Suprapubic skin (tissue), 4 donors: ENCODE data around the gene COG7. TPM values are rescaled to one million over a fixed set of nuclear protein-coding genes. Genes with fewer than 3 reads are reported as not detected.

Source experiments
- DNase-seq, 2 donors: peaks; one replicate each; pipeline ENCODE4 v3.0.0-alpha.2; 2019; ENCODE audit warnings: low spot score in 2 of 2
- H3K27ac ChIP-seq: fragments of 200-600 bp; sonication (generic); one replicate; pipeline ENCODE4 v1.5.1; 2019
- H3K27me3 ChIP-seq: fragments of 200-600 bp; sonication (generic); one replicate; pipeline ENCODE4 v1.5.1; 2019
- H3K36me3 ChIP-seq: fragments of 200-600 bp; sonication (generic); one replicate; pipeline ENCODE4 v1.5.1; 2019
- H3K4me1 ChIP-seq: fragments of 200-600 bp; sonication (generic); one replicate; pipeline ENCODE4 v1.5.1; 2019
- H3K4me3 ChIP-seq: fragments of 200-600 bp; sonication (generic); one replicate; pipeline ENCODE4 v1.5.1; 2019; ENCODE audit warnings: mild to moderate bottlenecking
- H3K9me3 ChIP-seq: fragments of 200-600 bp; sonication (generic); one replicate; pipeline ENCODE4 v1.5.1; 2019
- CTCF ChIP-seq, 2 donors: fragments of 200-600 bp in 1 of 2; fragments of 450-650 bp in 1 of 2; sonication (generic) in 1 of 2; IDR thresholded peaks; one replicate each; pipeline ENCODE4 v1.5.1; 2016 to 2019; ENCODE audit warnings: antibody characterized with exemption in 2 of 2, mild to moderate bottlenecking in 1 of 2, moderate library complexity in 1 of 2
- EP300 ChIP-seq: sonication (generic); formaldehyde crosslinking; IDR thresholded peaks from one replicate; pipeline ENCODE4 v1.6.1; 2017; ENCODE audit warnings: antibody characterized with exemption
- POLR2A ChIP-seq, 2 donors: fragments of 450-650 bp; IDR thresholded peaks; one replicate each; pipeline ENCODE4 v1.6.1; 2017; ENCODE audit warnings: antibody characterized with exemption in 2 of 2, mild to moderate bottlenecking in 2 of 2, moderate library complexity in 2 of 2
- POLR2AphosphoS5 ChIP-seq, 3 donors: sonication (generic); formaldehyde crosslinking; IDR thresholded peaks; one replicate each; pipeline ENCODE4 v1.6.1; 2017; ENCODE audit warnings: antibody characterized with exemption in 3 of 3
- WGBS: methylation state at CpG from one replicate; pipeline ENCODE4 v1.1.5; 2018; 5-methylcytosine and 5-hydroxymethylcytosine counted together
- total RNA-seq, 4 donors: library from RNA; depleted of rRNA; stranded (reverse); fragments of >200 nt; gene quantifications; one replicate each; pipeline ENCODE4 v1.1.0, GENCODE V29; 2016

COG7 gene
- total RNA-seq, 4 donors from 2014 or later = 16.3 to 73.7 (median 24.6) TPM

GRCh38 chr16:23479138-23479537 is 26.1 kb upstream of the COG7 start:
- no peak overlapping the region for H3K27ac ChIP-seq
- H3K36me3 ChIP-seq = peaks cover 97% of the 10 kb centered on the region
- no peaks in the 10 kb centered on the region for H3K9me3 ChIP-seq
- 93% methylated on average over 3 of the region's 3 CpGs for WGBS
- H3K27me3 ChIP-seq = no peaks in the 10 kb centered on the region
- DNase-seq = no peak
- TF ChIP-seq CTCF (IDR thresholded peaks at IDR 0.05) (no peak), POLR2AphosphoS5 (IDR thresholded peaks at IDR 0.05) (no peak), EP300 (no peak), POLR2A (IDR thresholded peaks at IDR 0.05) (no peak)
- no peak overlapping the region for H3K4me3 ChIP-seq
- H3K4me1 ChIP-seq = no peaks in the 10 kb centered on the region

- TF ChIP-seq CTCF (IDR thresholded peaks at IDR 0.05) (no peak), POLR2AphosphoS5 (IDR thresholded peaks at IDR 0.05) (no peak), POLR2A (IDR thresholded peaks at IDR 0.05) (no peak), EP300 (no peak)
- WGBS = no CpG with 5 or more reads among the region's 3 CpGs
- no peak overlapping the region for H3K27ac ChIP-seq
- DNase-seq = no peak
- H3K4me3 ChIP-seq = no peak overlapping the region
- H3K4me1 ChIP-seq = no peaks in the 10 kb centered on the region
- no peaks in the 10 kb centered on the region for H3K9me3 ChIP-seq
- H3K27me3 ChIP-seq = no peaks in the 10 kb centered on the region
- peaks cover 97% of the 10 kb centered on the region for H3K36me3 ChIP-seq
Measured at GRCh38 chr16:23478566-23478965, 25.6 kb upstream of the COG7 start.

GRCh38 chr16:23476289-23476688 is 23.3 kb upstream of the COG7 start:
- no peaks in the 10 kb centered on the region for H3K9me3 ChIP-seq
- WGBS = 92% methylated on average over 1 of the region's 1 CpG
- H3K4me3 ChIP-seq = no peak overlapping the region
- no peaks in the 10 kb centered on the region for H3K4me1 ChIP-seq
- peaks cover 96% of the 10 kb centered on the region for H3K36me3 ChIP-seq
- TF ChIP-seq CTCF (IDR thresholded peaks at IDR 0.05) (no peak), POLR2A (IDR thresholded peaks at IDR 0.05) (no peak), EP300 (no peak), POLR2AphosphoS5 (IDR thresholded peaks at IDR 0.05) (no peak)
- DNase-seq = no peak
- H3K27me3 ChIP-seq = no peaks in the 10 kb centered on the region
- no peak overlapping the region for H3K27ac ChIP-seq

GRCh38 chr16:23469814-23470213 is 16.8 kb upstream of the COG7 start:
- H3K27ac ChIP-seq = no peak overlapping the region
- H3K27me3 ChIP-seq = no peaks in the 10 kb centered on the region
- H3K4me1 ChIP-seq = no peaks in the 10 kb centered on the region
- no peak for TF ChIP-seq CTCF (IDR thresholded peaks at IDR 0.05)
- no peak for TF ChIP-seq EP300
- H3K4me3 ChIP-seq = no peak overlapping the region
- WGBS = 43% methylated on average over 6 of the region's 6 CpGs
- H3K36me3 ChIP-seq = peaks cover 88% of the 10 kb centered on the region
- H3K9me3 ChIP-seq = no peaks in the 10 kb centered on the region
- no peak for DNase-seq

GRCh38 chr16:23466162-23466885 is 13.3 kb upstream of the COG7 start:
- no peaks in the 10 kb centered on the region for H3K9me3 ChIP-seq
- no peak overlapping the region for H3K27ac ChIP-seq
- H3K4me1 ChIP-seq = peaks cover 4% of the 10 kb centered on the region
- peaks cover 55% of the 10 kb centered on the region for H3K36me3 ChIP-seq
- H3K4me3 ChIP-seq = no peak overlapping the region
- no peak for DNase-seq
- TF ChIP-seq POLR2AphosphoS5 (IDR thresholded peaks at IDR 0.05) (no peak), CTCF (IDR thresholded peaks at IDR 0.05) (no peak), POLR2A (IDR thresholded peaks at IDR 0.05) (no peak), EP300 (no peak)
- H3K27me3 ChIP-seq = no peaks in the 10 kb centered on the region
- 72% methylated on average over 4 of the region's 4 CpGs for WGBS
